GM12878 (cell line): ENCODE measurements around the gene WDFY4. TPM values are rescaled to one million over a fixed set of nuclear protein-coding genes. Genes with fewer than 3 reads are reported as not detected.

Experiments
- ATAC-seq: fragments of 200-7000 bp; cut with Tn5 transposase; 3 replicates; pipeline ENCODE4 v1.9.1; 2020; ENCODE audit warnings: mild to moderate bottlenecking, moderate library complexity
- BruUV-seq: library from RNA; stranded (reverse); fragments of 400-500 nt; replicated peaks from 2 replicates; lab custom pipeline; 2021; lab: Mats Ljungman, UMichigan
- CTCF ChIA-PET: fragments of 300-600 bp; sonication (Branson Sonifier 250); formaldehyde crosslinking; extraction: SDS; loops from one replicate; lab custom pipeline; 2021; ENCODE audit warnings: inconsistent platforms; lab: Yijun Ruan, JAX
- POLR2A ChIA-PET: fragments of 350-600 bp; formaldehyde crosslinking; extraction: SDS; loops from one replicate; lab custom pipeline; 2021; ENCODE audit warnings: inconsistent platforms; lab: Charles Lee
- RAD21 ChIA-PET: fragments of 300-600 bp; sonication (Branson Sonifier 250); formaldehyde crosslinking; loops from one replicate; lab custom pipeline; 2023; ENCODE audit warnings: antibody characterized with exemption; ENCODE audit not compliant: unreplicated experiment; lab: Charles Lee
- SMC1A ChIA-PET: fragments of 300-600 bp; sonication (Branson Sonifier 250); formaldehyde crosslinking; loops from one replicate; lab custom pipeline; 2023; ENCODE audit not compliant: unreplicated experiment, uncharacterized antibody; lab: Charles Lee
- DNase-seq: peaks from one replicate; pipeline ENCODE4 v3.0.0-alpha.2; 2011; ENCODE audit warnings: low read depth, low spot score
- FAIRE-seq: peaks from 3 replicates; lab custom pipeline; 2011; peaks lifted over from hg19 to GRCh38; lab: Jason Lieb, UNC
- H2AFZ ChIP-seq: 2 replicates; pipeline ENCODE4 v1.6.0; 2011; ENCODE audit warnings: low read depth, low read length, control low read depth; ENCODE audit not compliant: control insufficient read depth
- H3K27ac ChIP-seq: 2 replicates; pipeline ENCODE4 v1.5.1; 2011; ENCODE audit warnings: control low read depth; ENCODE audit not compliant: control insufficient read depth, insufficient read depth
- H3K27me3 ChIP-seq, 2 experiments: replicated peaks in 1 of 2; 2 replicates each; pipeline versions ENCODE4 v1.6.0 to v1.6.1; 2011; ENCODE audit warnings: low read length in 1 of 2; ENCODE audit not compliant: control insufficient read depth in 2 of 2, insufficient read depth in 2 of 2
- H3K36me3 ChIP-seq, 2 experiments: 2 replicates each; pipeline ENCODE4 v1.5.1; 2011; ENCODE audit warnings: low read length in 1 of 2; ENCODE audit not compliant: control insufficient read depth in 2 of 2, insufficient read depth in 2 of 2
- H3K4me1 ChIP-seq: 2 replicates; pipeline ENCODE4 v1.6.1; 2011; ENCODE audit warnings: mild to moderate bottlenecking, low read length, moderate library complexity, mixed read lengths; ENCODE audit not compliant: control insufficient read depth, insufficient read depth
- H3K4me2 ChIP-seq: 2 replicates; pipeline ENCODE4 v1.6.0; 2011; ENCODE audit warnings: control low read depth; ENCODE audit not compliant: control insufficient read depth, insufficient read depth
- H3K4me3 ChIP-seq: fragments of 200-600 bp; sonication (generic); 2 replicates; pipeline ENCODE4 v1.5.1; 2016
- H3K79me2 ChIP-seq: 2 replicates; pipeline ENCODE4 v1.6.0; 2011; ENCODE audit warnings: low read length; ENCODE audit not compliant: control insufficient read depth, insufficient read depth
- H3K9ac ChIP-seq: 2 replicates; pipeline ENCODE4 v1.8.0; 2011; ENCODE audit warnings: low read length, control low read depth, mixed read lengths; ENCODE audit not compliant: control insufficient read depth, insufficient read depth
- H3K9me3 ChIP-seq: replicated peaks from 3 replicates; pipeline ENCODE4 v1.5.1; 2011; ENCODE audit warnings: mild to moderate bottlenecking, low read length; ENCODE audit not compliant: control insufficient read depth, insufficient read depth
- H4K20me1 ChIP-seq: 2 replicates; pipeline ENCODE4 v1.6.0; 2011; ENCODE audit not compliant: control insufficient read depth, insufficient read depth
- CREM ChIP-seq: IDR thresholded peaks from 2 replicates; pipeline ENCODE4 v1.6.1; 2014; ENCODE audit warnings: antibody characterized with exemption, low read depth
- EP300 ChIP-seq, 2 experiments: fragments of 150-350 bp in 1 of 2; IDR thresholded peaks; 2 replicates each; pipeline ENCODE4 v1.6.1; 2011 to 2012; ENCODE audit warnings: low read depth in 2 of 2, low read length in 2 of 2, borderline replicate concordance in 1 of 2, improper control_type of control experiment in 1 of 2, inconsistent platforms in 1 of 2; ENCODE audit not compliant: control insufficient read depth in 1 of 2
- FOXM1 ChIP-seq: IDR thresholded peaks from 2 replicates; pipeline ENCODE4 v1.6.1; 2012; ENCODE audit warnings: low read depth, mild to moderate bottlenecking, inconsistent platforms, low read length, moderate library complexity
- HSF1 ChIP-seq: fragments of 150-350 bp; IDR thresholded peaks from 2 replicates; pipeline ENCODE4 v1.6.1; 2014; ENCODE audit warnings: mild to moderate bottlenecking, low read depth, low read length
- IKZF1 ChIP-seq: fragments of 450-650 bp; conservative IDR thresholded peaks from 2 replicates; pipeline ENCODE4 v1.6.1; 2017; ENCODE audit warnings: antibody characterized with exemption, mild to moderate bottlenecking
- IRF3 ChIP-seq: fragments of 450-650 bp; IDR thresholded peaks from 2 replicates; pipeline ENCODE4 v1.6.1; 2014; ENCODE audit warnings: mild to moderate bottlenecking
- JUNB ChIP-seq: IDR thresholded peaks from 2 replicates; pipeline ENCODE4 v1.6.1; 2016; ENCODE audit warnings: antibody characterized with exemption, mild to moderate bottlenecking
- MTA3 ChIP-seq: IDR thresholded peaks from 2 replicates; pipeline ENCODE4 v1.6.1; 2012; ENCODE audit warnings: low read length, inconsistent platforms, borderline replicate concordance
- NR2C1 ChIP-seq: fragments of 450-650 bp; IDR thresholded peaks from 2 replicates; pipeline ENCODE4 v1.6.1; 2017; ENCODE audit warnings: antibody characterized with exemption, mild to moderate bottlenecking, moderate library complexity
- PAX5 ChIP-seq: IDR thresholded peaks from 2 replicates; pipeline ENCODE4 v1.6.1; 2011; ENCODE audit warnings: low read depth, low read length, borderline replicate concordance
- PML ChIP-seq: IDR thresholded peaks from 2 replicates; pipeline ENCODE4 v1.6.1; 2012; ENCODE audit warnings: low read length, inconsistent platforms
- STAT1 ChIP-seq: fragments of 450-650 bp; conservative IDR thresholded peaks from 2 replicates; pipeline ENCODE4 v1.6.1; 2014; ENCODE audit warnings: antibody characterized with exemption, mild to moderate bottlenecking
- TAF1 ChIP-seq: IDR thresholded peaks from 2 replicates; pipeline ENCODE4 v1.6.1; 2011; ENCODE audit warnings: mild to moderate bottlenecking, low read depth, low read length, borderline replicate concordance
- ZNF217 ChIP-seq: fragments of 450-650 bp; IDR thresholded peaks from 2 replicates; pipeline ENCODE4 v1.6.1; 2017; ENCODE audit warnings: antibody characterized with exemption, mild to moderate bottlenecking
- WGBS: methylation state at CpG from one replicate; pipeline ENCODE4 v1.1.6; 2016; ENCODE audit warnings: low lambda C conversion rate; ENCODE audit not compliant: insufficient replicate concordance, insufficient coverage; ENCODE audit errors: missing lambda C conversion rate; 5-methylcytosine and 5-hydroxymethylcytosine counted together
- in situ Hi-C: fragments of 300-500 bp; cut with MboI; formaldehyde crosslinking; loops from 9 replicates; pipeline ENCODE4 v1.14.3; 2018; ENCODE audit warnings: mixed read lengths
- intact Hi-C: fragments of 100-400 bp; cut with micrococcal nuclease; formaldehyde crosslinking; loops from one replicate; pipeline ENCODE4 v1.14.2; 2022; ENCODE audit not compliant: unreplicated experiment
- polyA plus RNA-seq, 11 experiments: library from polyadenylated mRNA; depleted of rRNA in 4 of 11; unstranded in 6 of 11; stranded (reverse) in 5 of 11; fragments of >200 nt; fragmentation: Nextera tagmentation in 4 of 11; fragmentation: Illumina TruSeq in 1 of 11; extraction: Ambion mirVana in 4 of 11; extraction: Trizol in 1 of 11; gene quantifications; 1 replicate in 1 of 11; 2 replicates in 10 of 11; pipeline versions ENCODE4 v1.2.1 to v1.2.3, GENCODE V29; 2011 to 2016; ENCODE audit warnings: inconsistent platforms in 2 of 11, missing spikeins in 2 of 11, low read depth in 1 of 11
- total RNA-seq, 4 experiments: library from RNA; depleted of rRNA in 3 of 4; stranded (reverse); fragments of >200 nt in 3 of 4; fragmentation: Illumina TruSeq in 1 of 4; extraction: Trizol in 1 of 4; gene quantifications; 2 replicates each; pipeline versions ENCODE4 v1.2.1 to v1.2.3, GENCODE V29; 2013 to 2021

Gene WDFY4
- total and polyA plus RNA-seq, 10 of the 15 experiments (the other 5 are each of a cell fraction or from before 2014, with no cell fraction given), result 13.5 to 132 (median 47.3) TPM

GRCh38 chr10:48934672-48935501 is 250.2 kb downstream of the WDFY4 start:
- no peak overlapping the region for H3K27ac ChIP-seq
- H3K9me3 ChIP-seq, result no peaks in the 10 kb centered on the region
- intact Hi-C loops (no loop called here), in situ Hi-C loops (no loop called here)
- ChIA-PET CTCF (no interaction called here), POLR2A (no interaction called here), SMC1A (interaction anchor here (1.3 kb wide), 1 partner anchor 29 kb away, joined by 4 read pairs; no protein-coding TSS in a partner anchor), RAD21 (no interaction called here)
- no peak overlapping the region for H3K9ac ChIP-seq
- no peak overlapping the region for H3K4me3 ChIP-seq
- FAIRE-seq, result no peak
- no peaks in the 10 kb centered on the region for H4K20me1 ChIP-seq
- DNase-seq, result no peak
- no peak overlapping the region for H2AFZ ChIP-seq
- no peaks in the 10 kb centered on the region for H3K4me1 ChIP-seq
- peaks cover 0 to 4% of the 10 kb centered on the region in 2 experiments; a peak in 3 of 4 replicates for H3K36me3 ChIP-seq
- TF ChIP-seq PAX5 (no peak), TAF1 (no peak), STAT1 (no peak)
- ATAC-seq, result no peak
- no peak overlapping the region for H3K4me2 ChIP-seq
- no TSS peak for BruUV-seq
- H3K79me2 ChIP-seq, result no peaks in the 10 kb centered on the region
- H3K27me3 ChIP-seq, result no peaks in the 10 kb centered on the region
- WGBS, result 94% methylated on average over 18 of the region's 18 CpGs

DNA sequence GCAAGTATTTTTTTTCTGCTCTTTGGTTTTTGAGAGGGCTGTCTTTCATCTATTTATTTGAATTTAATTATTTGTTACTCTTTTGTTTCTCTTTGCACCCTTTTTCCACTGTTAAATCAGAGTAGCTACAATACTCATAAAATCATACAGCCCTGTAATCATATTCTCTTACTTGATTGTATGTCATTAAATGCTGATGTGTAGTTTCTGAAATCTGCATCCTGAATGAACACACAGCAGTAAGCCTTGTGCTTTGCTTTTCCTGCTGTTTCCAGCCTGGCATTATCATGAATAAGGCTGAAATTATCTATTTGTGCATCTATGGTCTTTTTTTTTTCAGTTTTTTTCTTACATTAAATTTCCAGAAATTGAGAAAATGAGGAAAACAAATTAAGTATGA is 250.9 kb downstream of the WDFY4 start:
- intact Hi-C loops (no loop called here), in situ Hi-C loops (no loop called here)
- CTCF ChIA-PET, result no interaction called here
- TF ChIP-seq NR2C1 (no peak), ZNF217 (no peak), CREM (no peak), MTA3 (no peak), JUNB (no peak), IRF3 (no peak), PML (no peak), IKZF1 (no peak), HSF1 (no peak), EP300 (IDR thresholded peaks at IDR 0.05; ENCODE audit: borderline replicate concordance in 1 of 2, control insufficient read depth in 1 of 2, low read depth in 2 of 2, low read length in 2 of 2) (no peak), FOXM1 (no peak)

More for the DNA sequence above, 250.9 kb downstream of the WDFY4 start:
- no TSS peak for BruUV-seq
- DNase-seq (no peak), ATAC-seq (no peak), FAIRE-seq (no peak)
- RAD21 ChIA-PET, result no interaction called here
- no peaks in the 10 kb centered on the region for H3K9me3 ChIP-seq
- no peak overlapping the region for H3K27ac ChIP-seq
- H3K9ac ChIP-seq, result no peak overlapping the region
- no peaks in the 10 kb centered on the region for H4K20me1 ChIP-seq
- H3K4me2 ChIP-seq, result no peak overlapping the region
- no peak overlapping the region for H3K4me3 ChIP-seq
- H3K36me3 ChIP-seq, result peaks cover 4% of the 10 kb centered on the region in 2 experiments; a peak in 3 of 4 replicates
- POLR2A ChIA-PET, result interaction anchor here (0.8 kb wide), 1 partner anchor 46 kb away, joined by 4 read pairs; no protein-coding TSS in a partner anchor
- no peak overlapping the region for H2AFZ ChIP-seq
- H3K27me3 ChIP-seq, result no peaks in the 10 kb centered on the region
- H3K79me2 ChIP-seq, result no peaks in the 10 kb centered on the region
- no peaks in the 10 kb centered on the region for H3K4me1 ChIP-seq
- SMC1A ChIA-PET, result interaction anchor here (1.3 kb wide), 1 partner anchor 30 kb away, joined by 4 read pairs; no protein-coding TSS in a partner anchor
